HEK293T (cell line): ENCODE results near the gene DET1.
"Not testable (repeated sequence)": the region's sequence is repeated elsewhere in the genome, so short reads cannot be mapped to it uniquely, and the experiment has no call there.

Experiments
- CTCF ChIA-PET: fragments of 350-600 bp; formaldehyde crosslinking; extraction: SDS; loops from one replicate; lab custom pipeline; 2021; ENCODE audit warnings: antibody characterized with exemption, inconsistent platforms; lab: Yijun Ruan, JAX
- POLR2A ChIA-PET: fragments of 350-600 bp; formaldehyde crosslinking; extraction: SDS; loops from one replicate; lab custom pipeline; 2020; ENCODE audit warnings: antibody characterized with exemption, inconsistent platforms; lab: Yijun Ruan, JAX
- DNase-seq: peaks from one replicate; pipeline ENCODE4 v3.0.0; 2012; ENCODE audit warnings: mixed read lengths; ENCODE audit errors: extremely low spot score
- ARNT ChIP-seq: fragments of 450-650 bp; IDR thresholded peaks from 2 replicates; pipeline ENCODE4 v1.6.1; 2017; ENCODE audit warnings: mild to moderate bottlenecking
- BHLHE40 ChIP-seq: fragments of 450-650 bp; IDR thresholded peaks from 2 replicates; pipeline ENCODE4 v1.6.1; 2016; ENCODE audit warnings: mild to moderate bottlenecking, moderate library complexity, borderline replicate concordance
- CTBP1 ChIP-seq: fragments of 450-650 bp; IDR thresholded peaks from 2 replicates; pipeline ENCODE4 v1.6.1; 2016; ENCODE audit warnings: borderline replicate concordance
- ELF4 ChIP-seq: fragments of 450-650 bp; IDR thresholded peaks from 2 replicates; pipeline ENCODE4 v1.6.1; 2017; ENCODE audit warnings: antibody characterized with exemption
- FOXA1 ChIP-seq: fragments of 450-650 bp; IDR thresholded peaks from 2 replicates; pipeline ENCODE4 v1.6.1; 2016; ENCODE audit warnings: mild to moderate bottlenecking
- FOXK2 ChIP-seq: fragments of 450-650 bp; IDR thresholded peaks from 2 replicates; pipeline ENCODE4 v1.6.1; 2016; ENCODE audit warnings: mild to moderate bottlenecking
- FOXM1 ChIP-seq: fragments of 450-650 bp; IDR thresholded peaks from 2 replicates; pipeline ENCODE4 v1.6.1; 2017; ENCODE audit warnings: mild to moderate bottlenecking, borderline replicate concordance
- HDGF ChIP-seq: fragments of 450-650 bp; IDR thresholded peaks from 2 replicates; pipeline ENCODE4 v1.6.1; 2017; ENCODE audit warnings: antibody characterized with exemption, borderline replicate concordance
- L3MBTL2 ChIP-seq: fragments of 450-650 bp; conservative IDR thresholded peaks from 2 replicates; pipeline ENCODE4 v1.6.1; 2016; ENCODE audit warnings: mild to moderate bottlenecking
- LEF1 ChIP-seq: fragments of 450-650 bp; IDR thresholded peaks from 2 replicates; pipeline ENCODE4 v1.6.1; 2017; ENCODE audit warnings: mild to moderate bottlenecking, borderline replicate concordance
- NFRKB ChIP-seq: fragments of 450-650 bp; IDR thresholded peaks from 2 replicates; pipeline ENCODE4 v1.6.1; 2016; ENCODE audit warnings: mild to moderate bottlenecking, moderate library complexity
- SP1 ChIP-seq: fragments of 450-650 bp; IDR thresholded peaks from 2 replicates; pipeline ENCODE4 v1.6.1; 2017
- SUZ12 ChIP-seq: fragments of 450-650 bp; IDR thresholded peaks from 2 replicates; pipeline ENCODE4 v1.6.1; 2016; ENCODE audit warnings: mild to moderate bottlenecking
- TARDBP ChIP-seq: fragments of 450-650 bp; IDR thresholded peaks from 2 replicates; pipeline ENCODE4 v1.6.1; 2016
- ZNF384 ChIP-seq: fragments of 450-650 bp; IDR thresholded peaks from 2 replicates; pipeline ENCODE4 v1.6.1; 2016
- TF ChIP-seq, protein P1 (sequence below): fragments of 450-650 bp; IDR thresholded peaks from 2 replicates; pipeline ENCODE4 v1.6.1; 2016

Gene DET1

DNA sequence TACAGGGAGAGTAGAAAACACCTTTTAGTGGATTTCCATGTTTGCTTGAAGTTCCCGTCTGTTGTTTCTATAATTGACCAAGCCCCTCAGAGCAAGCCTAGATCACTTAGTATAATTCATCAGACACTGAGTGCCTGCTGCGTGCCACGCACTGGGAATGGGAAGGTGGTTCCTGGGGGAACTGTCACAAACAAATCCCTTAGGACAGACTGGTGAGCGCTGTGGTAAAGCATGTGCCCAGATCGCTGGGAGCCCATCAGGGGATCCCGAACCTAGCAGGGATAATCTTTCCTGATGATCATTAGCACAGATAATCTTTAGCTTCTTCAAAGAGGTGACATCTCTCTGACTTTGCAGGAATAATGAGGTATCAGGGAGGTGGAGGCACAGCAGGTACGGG lies 69.4 kb downstream of the DET1 start:
- POLR2A ChIA-PET, result interaction anchor here (1.6 kb wide), 1 partner anchor 9 kb away, joined by 4 read pairs; the partner anchor contains the start of gene MRPS11
- TF ChIP-seq FOXK2, result no peak
- TF ChIP-seq CTBP1, result no peak
- no peak for TF ChIP-seq BHLHE40
- TF ChIP-seq SUZ12, result no peak
- no peak for DNase-seq
- CTCF ChIA-PET, result interaction anchor here (0.5 to 0.8 kb wide), 3 partner anchors 101 to 501 kb away, joined by 3 to 7 read pairs (median 4); no protein-coding TSS in a partner anchor

DNA sequence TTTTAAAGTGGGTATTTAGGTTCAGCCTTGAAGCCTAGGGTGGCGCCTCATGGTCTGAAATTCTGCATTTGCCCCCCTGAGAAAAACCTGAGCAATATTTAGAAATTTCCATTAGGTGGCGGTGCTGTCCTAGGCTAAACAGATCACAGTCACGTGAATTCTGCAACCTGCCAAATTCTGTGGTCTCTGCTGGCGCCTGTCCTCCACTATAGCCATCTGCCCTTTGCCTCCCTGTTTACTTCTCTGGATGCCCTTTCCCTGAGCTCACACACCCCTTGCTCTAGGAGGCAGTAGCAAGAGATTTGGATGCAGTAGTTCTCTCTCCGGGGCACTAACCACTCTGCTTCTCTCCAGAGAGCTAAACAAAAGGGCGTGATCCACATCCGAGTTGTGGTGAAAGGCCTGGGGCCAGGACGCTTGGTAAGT lies 69.8 kb downstream of the DET1 start:
- peak; percentile 70 for DNase-seq
- ChIA-PET POLR2A (interaction anchor here (1.6 kb wide), 1 partner anchor 9 kb away, joined by 4 read pairs; the partner anchor contains the start of gene MRPS11), CTCF (interaction anchor here (0.5 to 0.8 kb wide), 3 partner anchors 101 to 502 kb away, joined by 3 to 7 read pairs (median 4); no protein-coding TSS in a partner anchor)
- TF ChIP-seq ELF4, result no peak
- no peak for TF ChIP-seq SP1
- no peak for TF ChIP-seq NFRKB
- TF ChIP-seq, protein P1, sequence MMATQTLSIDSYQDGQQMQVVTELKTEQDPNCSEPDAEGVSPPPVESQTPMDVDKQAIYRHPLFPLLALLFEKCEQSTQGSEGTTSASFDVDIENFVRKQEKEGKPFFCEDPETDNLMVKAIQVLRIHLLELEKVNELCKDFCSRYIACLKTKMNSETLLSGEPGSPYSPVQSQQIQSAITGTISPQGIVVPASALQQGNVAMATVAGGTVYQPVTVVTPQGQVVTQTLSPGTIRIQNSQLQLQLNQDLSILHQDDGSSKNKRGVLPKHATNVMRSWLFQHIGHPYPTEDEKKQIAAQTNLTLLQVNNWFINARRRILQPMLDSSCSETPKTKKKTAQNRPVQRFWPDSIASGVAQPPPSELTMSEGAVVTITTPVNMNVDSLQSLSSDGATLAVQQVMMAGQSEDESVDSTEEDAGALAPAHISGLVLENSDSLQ, result no peak
- TF ChIP-seq CTBP1, result no peak
- TF ChIP-seq SUZ12, result no peak

DNA sequence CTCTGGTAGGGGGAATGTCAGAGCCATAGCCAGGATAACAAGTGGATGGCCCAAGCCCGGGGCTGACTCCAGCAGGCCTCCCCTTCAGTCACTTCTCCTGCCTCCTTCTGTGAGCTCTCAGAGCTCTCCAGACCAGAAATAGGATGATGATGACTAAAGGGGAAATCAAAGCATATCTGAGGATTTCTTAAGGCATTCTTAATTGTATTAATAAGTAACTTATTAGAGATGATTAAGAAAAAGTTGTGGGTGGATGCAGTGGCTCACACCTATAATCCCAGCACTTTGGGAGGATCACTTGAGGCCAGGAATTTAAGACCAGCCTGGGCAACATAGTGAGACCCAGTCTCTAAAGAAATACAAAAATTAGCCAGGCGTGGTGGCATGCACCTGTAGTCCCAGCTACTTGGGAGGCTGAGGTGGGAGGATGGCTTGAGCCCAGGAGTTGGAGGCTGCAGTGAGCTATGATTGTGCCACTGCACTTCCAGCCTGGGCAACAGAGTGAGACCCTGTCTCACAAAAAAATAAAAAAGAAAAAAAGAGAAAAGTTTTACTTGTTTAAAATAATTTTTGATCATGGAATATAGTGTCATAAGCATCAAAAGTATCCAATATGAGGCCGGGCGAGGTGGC lies 72.7 kb downstream of the DET1 start:
- DNase-seq, POLR2A ChIA-PET: not testable (repeated sequence)
- CTCF ChIA-PET, result interaction anchor here (1.5 kb wide), 1 partner anchor 144 kb away, joined by 7 read pairs; no protein-coding TSS in a partner anchor

DNA sequence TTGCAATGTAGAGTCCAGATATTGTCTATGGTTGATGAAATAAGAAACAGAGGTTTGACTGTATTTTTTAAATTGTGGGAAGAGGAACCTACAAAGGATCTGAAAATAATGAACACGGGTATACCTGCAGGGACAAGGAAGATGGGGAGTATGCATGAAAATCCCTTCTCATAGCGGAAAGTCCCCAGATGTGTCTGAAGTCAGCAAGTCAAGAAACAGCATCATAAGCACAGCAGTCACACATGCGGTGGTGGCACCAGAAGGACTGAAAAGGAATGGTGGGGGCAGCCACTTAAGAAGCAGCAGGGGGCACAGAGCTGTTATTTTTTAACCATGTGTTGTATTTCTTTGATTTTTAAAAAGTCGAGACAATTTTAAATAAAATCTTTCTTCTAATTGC lies 74.3 kb downstream of the DET1 start:
- DNase-seq, result no peak
- ChIA-PET POLR2A (no interaction called here), CTCF (interaction anchor here (0.6 to 0.9 kb wide), 2 partner anchors 150 to 388 kb away, joined by 3 read pairs; no protein-coding TSS in a partner anchor)
- TF ChIP-seq FOXM1, result no peak
- no peak for TF ChIP-seq ELF4
- no peak for TF ChIP-seq FOXA1
- no peak for TF ChIP-seq ZNF384
- no peak for TF ChIP-seq FOXK2
- no peak for TF ChIP-seq SUZ12
- no peak for TF ChIP-seq CTBP1
- TF ChIP-seq ARNT, result no peak
- no peak for TF ChIP-seq HDGF
- no peak for TF ChIP-seq L3MBTL2
- TF ChIP-seq, protein P1, result no peak
- no peak for TF ChIP-seq BHLHE40
- no peak for TF ChIP-seq SP1
- no peak for TF ChIP-seq NFRKB
- TF ChIP-seq TARDBP, result no peak

DNA sequence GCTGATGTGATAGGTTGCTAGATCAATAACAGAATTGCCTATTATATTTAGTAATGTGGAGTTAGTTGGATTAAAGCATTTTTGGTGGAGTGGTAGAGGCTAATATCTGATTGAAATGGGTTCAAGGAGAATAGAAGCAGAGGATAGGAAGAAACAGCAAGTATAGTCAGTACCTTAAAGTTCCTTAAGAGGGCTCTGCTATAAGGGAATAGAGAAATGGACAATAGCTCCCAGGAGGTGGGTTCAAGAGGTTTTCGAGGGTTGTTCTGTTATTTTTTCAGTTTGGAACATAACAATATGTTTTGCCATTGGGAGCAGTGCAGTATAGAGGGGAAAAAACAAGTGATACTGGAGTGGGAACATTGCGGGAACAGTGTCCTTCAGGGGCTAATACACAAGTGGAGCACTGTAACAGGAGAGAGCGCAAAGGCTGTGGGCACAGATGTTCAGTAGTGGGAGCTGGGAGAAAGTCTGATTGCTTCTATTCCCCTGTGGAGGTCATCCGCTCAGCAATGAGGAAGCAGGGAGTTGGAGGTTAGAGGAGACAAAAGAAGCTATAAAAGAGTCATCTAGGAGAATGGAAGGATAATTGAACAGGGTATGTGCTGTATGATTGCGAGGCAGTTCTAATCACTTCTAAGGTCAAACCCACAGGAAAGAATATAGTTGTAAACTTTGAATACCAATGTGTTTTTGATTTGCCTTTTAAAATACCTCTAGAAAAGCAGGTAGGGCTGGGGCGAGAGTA lies 75.7 kb downstream of the DET1 start:
- POLR2A ChIA-PET, result no interaction called here
- CTCF ChIA-PET, result interaction anchor here (0.7 to 0.9 kb wide), 3 partner anchors 14 to 151 kb away, joined by 3 read pairs; no protein-coding TSS in a partner anchor
- TF ChIP-seq SP1 (no peak), ARNT (no peak), HDGF (no peak), BHLHE40 (no peak), NFRKB (no peak), ZNF384 (no peak), ELF4 (no peak), LEF1 (no peak)
- TF ChIP-seq, protein P1, result no peak

DNA sequence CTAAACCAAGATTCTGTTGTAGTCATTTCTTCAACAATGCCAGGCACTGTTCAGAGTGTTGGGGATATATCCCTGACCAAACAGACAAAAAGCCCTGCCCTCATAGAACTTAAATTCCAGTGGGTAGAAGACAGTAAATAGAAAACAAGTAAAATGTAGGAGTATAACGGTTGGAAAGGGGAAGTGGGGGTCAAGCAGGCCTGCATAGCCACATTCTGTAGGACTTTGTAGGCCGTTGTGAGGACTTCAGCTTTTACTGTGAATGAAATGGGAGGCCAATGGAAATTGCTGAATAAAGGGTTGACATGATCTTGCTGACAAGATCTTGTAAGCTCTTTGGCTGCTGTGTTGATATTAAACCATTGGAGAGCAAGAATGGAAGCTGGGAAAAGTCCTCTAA lies 77.2 kb downstream of the DET1 start:
- ChIA-PET POLR2A (no interaction called here), CTCF (no interaction called here)
- TF ChIP-seq NFRKB (no peak), ELF4 (no peak), FOXK2 (no peak), HDGF (no peak), LEF1 (no peak), ZNF384 (no peak)
- DNase-seq, result no peak

More for the DNA sequence above, 75.7 kb downstream of the DET1 start:
- DNase-seq, result no peak

DNA sequence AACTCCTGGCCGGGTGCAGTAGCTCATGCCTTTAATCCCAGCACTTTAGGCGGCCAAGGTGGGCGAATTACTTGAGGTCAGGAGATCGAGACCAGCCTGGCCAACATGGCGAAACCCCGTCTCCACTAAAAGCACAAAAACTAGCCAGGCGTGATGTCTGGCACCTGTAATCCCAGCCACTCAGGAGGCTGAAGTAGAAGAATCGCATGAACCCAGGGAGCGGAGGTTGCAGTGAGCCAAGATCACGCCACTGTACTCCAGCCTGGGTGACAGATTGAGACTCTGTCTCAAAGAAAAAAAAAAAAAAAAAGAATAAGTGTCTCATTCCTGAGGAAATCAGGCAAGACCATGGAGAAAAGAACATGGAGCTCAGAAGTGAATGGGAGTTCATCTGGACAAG lies 77.8 kb downstream of the DET1 start:
- DNase-seq, CTCF ChIA-PET: not testable (repeated sequence)
- POLR2A ChIA-PET, result interaction anchor here (2.3 kb wide), 1 partner anchor 170 kb away, joined by 7 read pairs; the partner anchor contains the start of gene ISG20
